LNCAP (cell line): ENCODE data around the gene TMEM217.

Experiments
- TF ChIP-seq, protein P1 (sequence below): fragments of 450-650 bp; IDR thresholded peaks from 2 replicates; pipeline ENCODE4 v1.5.1; 2017; ENCODE audit warnings: mild to moderate bottlenecking

The TMEM217 gene

DNA sequence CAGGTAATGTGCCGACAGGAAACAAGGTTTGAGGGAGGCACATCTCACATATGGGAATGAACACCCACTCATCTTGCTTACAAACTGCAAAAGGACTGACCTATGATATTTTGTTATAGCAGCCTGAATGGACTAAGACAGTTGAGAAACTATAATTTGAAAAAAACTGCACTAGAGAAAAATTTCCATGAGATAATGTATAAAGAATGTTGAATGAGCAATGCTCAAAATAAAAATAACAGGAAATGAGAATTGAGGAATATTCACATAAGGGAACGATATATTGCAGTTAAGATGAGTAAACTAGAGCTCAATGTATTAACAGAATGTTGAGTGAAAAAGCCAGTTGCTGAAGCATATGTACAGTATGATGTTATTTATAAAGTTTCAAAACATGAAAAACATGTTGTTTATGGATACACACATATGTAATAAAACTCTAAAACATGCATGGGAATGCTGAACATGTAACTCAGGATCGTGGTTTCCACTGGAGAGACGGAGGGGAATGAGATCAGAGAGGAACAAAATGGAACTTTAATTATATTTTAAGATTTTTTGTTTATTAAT lies 6.6 kb downstream of the TMEM217 start:
- TF ChIP-seq, protein P1, sequence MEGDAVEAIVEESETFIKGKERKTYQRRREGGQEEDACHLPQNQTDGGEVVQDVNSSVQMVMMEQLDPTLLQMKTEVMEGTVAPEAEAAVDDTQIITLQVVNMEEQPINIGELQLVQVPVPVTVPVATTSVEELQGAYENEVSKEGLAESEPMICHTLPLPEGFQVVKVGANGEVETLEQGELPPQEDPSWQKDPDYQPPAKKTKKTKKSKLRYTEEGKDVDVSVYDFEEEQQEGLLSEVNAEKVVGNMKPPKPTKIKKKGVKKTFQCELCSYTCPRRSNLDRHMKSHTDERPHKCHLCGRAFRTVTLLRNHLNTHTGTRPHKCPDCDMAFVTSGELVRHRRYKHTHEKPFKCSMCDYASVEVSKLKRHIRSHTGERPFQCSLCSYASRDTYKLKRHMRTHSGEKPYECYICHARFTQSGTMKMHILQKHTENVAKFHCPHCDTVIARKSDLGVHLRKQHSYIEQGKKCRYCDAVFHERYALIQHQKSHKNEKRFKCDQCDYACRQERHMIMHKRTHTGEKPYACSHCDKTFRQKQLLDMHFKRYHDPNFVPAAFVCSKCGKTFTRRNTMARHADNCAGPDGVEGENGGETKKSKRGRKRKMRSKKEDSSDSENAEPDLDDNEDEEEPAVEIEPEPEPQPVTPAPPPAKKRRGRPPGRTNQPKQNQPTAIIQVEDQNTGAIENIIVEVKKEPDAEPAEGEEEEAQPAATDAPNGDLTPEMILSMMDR = no peak

DNA sequence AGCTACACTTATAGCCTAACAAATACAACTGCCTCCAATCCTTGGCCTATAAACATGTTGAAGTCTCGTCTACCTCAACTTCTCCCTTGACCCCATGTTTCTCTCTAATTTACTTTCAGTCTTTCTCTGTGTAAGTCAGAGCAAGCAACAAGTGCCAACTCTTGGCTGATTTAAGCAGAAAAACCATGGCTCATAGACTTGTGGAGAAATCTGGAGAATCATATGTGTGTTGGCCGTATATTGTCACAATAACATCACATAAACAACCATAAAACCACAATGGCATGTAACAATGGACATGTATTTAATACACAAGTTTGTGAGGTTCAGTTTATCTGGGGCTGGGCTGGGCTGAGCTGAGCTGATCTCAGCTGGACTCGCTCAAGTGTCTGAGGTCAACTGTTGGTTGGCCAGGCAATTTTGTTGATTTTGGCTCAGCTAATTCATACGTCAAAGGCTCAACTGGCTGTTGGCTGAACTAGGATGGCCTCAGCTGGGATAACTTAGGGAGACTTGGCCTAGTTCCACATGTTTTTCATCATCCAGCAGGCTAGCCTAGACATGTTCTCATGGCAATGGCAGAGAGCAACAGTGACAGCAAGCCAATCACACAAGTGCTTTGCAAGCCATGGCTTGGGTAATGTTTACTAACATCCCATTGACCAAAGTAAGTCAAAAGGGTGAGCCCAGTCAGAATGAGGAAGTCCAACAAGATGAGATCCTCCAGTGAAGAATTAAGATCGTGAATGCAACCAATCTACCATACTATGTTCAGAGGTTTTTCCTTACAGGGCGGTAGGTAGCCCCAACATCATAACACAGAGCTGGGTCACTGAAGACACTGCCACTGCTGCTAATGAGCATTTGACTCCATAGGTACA lies 13.3 kb downstream of the TMEM217 start:
- TF ChIP-seq, protein P1 = no peak

DNA sequence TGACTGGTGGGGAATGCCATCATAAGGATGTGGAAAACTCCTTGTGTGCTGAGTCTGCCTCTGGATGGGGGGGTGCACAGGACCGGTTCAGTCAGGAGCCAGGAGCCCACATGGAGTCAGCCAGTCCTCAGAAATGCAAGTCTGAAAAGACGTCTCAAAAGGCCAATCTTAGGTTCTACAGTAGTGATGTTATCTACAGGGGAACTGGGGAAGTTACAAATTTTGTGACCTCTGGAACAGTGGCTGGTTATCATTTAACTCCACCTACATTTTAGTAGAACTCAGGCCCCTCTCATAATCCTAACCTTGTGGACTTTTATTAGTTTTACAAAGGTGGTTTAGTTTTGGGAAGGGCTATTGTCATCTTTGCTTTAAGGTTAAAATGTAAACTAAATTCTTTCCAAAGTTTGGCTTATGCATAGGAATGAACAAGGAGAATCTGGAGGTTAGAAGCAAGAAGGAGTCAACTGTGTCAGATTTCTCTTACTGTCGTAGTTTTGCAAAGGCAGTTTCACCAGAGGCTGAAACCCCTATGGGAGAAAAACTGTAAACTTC lies 14.1 kb downstream of the TMEM217 start:
- TF ChIP-seq, protein P1 = no peak

DNA sequence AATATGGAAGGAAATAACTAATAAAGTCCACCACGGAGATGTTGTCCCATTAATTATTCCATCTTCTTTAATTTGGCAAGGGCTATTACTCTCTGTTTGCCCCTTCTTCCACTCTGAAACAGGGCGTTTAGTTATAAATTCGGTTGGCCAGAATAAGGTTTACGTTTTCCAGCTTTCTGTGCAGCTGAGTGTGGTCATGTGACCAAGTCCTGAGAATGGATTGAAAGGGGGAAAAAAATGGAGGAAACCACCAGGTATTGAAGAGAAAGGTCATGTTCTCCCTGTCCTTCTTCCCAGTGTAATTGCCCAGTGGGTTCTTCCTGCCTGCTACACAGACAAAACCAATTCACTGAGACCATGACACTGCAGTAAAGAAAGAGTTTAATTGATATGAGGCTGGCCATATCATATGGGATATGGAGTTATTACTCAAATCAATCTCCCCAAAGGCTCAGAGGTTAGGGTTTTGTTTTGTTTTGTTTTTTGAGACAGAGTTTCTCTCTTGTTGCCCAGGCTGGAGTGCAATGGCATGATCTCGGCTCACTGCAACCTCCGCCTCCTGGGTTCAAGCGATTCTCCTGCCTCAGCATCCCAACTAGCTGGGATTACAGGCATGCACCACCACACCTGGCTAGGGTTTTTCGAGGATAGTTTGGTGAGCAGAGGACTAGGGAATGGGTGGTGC lies 14.7 kb downstream of the TMEM217 start:
- TF ChIP-seq, protein P1 = no peak

DNA sequence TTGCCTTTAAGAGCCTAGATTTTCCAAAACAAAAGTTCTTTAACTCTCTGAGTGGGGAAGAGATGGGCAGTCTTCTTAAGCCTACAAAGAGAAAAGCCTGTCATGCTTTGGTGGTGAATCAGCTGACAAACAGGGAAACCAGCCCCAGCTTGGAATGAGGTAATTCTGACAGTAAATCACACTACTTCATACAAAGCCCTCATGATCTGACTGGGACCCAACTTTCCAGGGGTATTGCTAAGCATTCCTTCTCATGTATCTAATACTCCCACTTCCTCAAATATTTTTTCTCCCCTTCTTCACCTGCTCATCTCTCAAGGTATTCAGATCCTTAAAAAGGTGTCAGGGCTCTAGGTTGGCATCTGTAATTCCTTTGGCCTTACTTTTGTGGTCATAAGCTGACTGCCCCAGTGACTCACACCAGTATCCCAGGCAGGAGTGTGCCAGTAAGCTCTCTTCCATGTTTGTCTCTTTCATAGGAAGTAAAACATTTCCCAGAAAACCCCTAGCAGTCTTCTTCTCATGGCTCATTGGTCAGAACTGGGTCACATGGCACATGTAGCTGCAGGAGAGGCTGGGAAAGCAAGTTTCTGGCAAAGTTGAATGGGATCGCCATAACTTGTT lies 15.4 kb downstream of the TMEM217 start:
- TF ChIP-seq, protein P1 = no peak

DNA sequence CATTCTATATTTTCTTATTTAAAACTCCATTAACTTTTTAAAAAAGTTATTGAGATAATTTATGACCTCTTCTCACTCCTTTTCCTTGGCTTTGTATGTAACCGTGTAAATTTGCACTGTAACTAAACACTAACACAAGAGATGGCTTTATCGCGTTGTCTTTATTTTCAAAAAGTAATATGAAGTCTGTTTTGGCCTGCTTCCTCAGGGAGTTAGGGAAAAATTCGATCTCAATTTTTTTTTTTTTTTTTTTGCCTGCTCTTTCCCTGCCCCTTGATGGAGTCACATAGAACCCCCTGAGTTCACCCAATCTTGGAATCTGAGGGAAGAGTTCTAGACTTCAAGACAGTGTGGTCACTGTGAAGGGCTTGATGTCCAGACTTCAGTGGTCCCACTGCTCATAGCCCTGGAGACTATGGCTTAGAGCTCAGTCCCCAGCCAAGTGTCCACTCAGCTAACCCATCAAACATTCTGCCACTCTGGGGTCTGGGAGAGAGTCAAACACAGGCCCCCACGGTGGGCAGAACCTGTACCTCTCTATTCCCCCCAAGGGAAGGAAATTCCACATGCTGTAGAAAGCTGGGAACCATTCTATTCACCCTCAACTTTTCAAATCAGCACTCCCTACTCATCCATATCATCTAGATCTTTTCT lies 16.0 kb downstream of the TMEM217 start:
- TF ChIP-seq, protein P1 = no peak

DNA sequence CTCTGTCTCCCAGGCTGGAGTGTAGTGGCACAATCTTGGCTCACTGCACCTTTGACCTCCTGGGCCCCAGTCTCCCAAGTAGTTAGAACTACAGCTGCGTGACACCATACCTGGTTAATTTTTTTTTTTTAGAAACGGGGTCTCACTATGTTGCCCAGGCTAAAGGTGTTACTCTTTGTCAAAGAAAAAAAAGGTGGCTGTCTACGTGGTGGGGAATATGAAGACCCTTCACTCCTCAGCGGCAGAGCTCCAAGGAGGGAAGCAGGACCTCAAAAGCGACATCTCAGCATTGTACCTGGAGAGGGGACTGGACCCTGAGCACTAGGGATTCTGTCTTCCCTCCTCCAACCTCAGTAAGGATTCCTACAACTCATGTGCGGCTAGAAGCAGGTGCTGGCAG lies 16.8 kb downstream of the TMEM217 start:
- TF ChIP-seq, protein P1 = no peak
